ENCODE measurements around the gene GRID2.

DNA sequence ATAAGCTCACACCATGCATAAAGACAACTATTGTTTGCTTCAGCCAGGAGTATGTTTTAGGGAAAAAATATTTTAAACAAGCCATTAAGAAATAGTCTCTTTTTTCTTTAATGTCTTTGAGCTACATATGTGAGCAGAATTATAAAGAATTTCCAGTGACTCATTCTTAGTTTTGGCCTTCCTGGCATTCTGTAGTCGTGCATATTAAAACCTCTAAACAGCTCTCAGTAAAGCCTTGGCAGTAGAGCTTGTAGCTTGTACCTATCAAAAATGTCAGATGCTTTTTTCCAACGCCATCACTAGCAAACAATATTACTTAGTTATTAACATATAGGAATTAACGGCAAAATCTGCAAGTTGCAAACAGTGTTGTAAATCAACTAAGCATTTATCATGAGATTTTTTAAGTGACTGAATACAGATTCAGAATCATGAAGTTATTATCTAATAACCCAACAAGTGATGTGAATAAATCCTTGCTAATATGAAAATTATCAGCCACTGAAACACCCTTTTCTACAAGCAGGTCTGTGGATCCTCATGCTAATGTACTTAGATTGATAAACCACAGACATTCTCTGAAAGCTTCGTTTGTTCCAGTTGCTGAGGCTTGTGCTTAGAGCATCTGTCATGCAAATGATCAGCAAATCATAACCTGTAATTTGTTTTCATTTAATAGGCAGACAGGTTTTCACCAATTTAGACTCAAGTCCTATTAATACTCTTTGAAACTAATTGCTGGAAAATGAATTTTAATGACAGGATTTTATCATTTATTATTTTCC, 1112.8 kb downstream of the GRID2 start:
- no peak for TF ChIP-seq POLR2AphosphoS5 (IDR thresholded peaks at IDR 0.05; ENCODE audit: low read depth, low read length)
- TF ChIP-seq IKZF4 (CRISPR knock-in tag; IDR thresholded peaks at IDR 0.05; ENCODE audit: borderline replicate concordance, low read depth, not compliant biosample characterization): no peak
- no peak for TF ChIP-seq CBX5 (CRISPR knock-in tag; IDR thresholded peaks at IDR 0.05; ENCODE audit: borderline replicate concordance)
- TF ChIP-seq, protein P1, sequence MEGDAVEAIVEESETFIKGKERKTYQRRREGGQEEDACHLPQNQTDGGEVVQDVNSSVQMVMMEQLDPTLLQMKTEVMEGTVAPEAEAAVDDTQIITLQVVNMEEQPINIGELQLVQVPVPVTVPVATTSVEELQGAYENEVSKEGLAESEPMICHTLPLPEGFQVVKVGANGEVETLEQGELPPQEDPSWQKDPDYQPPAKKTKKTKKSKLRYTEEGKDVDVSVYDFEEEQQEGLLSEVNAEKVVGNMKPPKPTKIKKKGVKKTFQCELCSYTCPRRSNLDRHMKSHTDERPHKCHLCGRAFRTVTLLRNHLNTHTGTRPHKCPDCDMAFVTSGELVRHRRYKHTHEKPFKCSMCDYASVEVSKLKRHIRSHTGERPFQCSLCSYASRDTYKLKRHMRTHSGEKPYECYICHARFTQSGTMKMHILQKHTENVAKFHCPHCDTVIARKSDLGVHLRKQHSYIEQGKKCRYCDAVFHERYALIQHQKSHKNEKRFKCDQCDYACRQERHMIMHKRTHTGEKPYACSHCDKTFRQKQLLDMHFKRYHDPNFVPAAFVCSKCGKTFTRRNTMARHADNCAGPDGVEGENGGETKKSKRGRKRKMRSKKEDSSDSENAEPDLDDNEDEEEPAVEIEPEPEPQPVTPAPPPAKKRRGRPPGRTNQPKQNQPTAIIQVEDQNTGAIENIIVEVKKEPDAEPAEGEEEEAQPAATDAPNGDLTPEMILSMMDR (CRISPR knock-in tag; IDR thresholded peaks at IDR 0.05): no peak
- TF ChIP-seq SRF (IDR thresholded peaks at IDR 0.05; ENCODE audit: low read depth, low read length): no peak
- no peak for TF ChIP-seq ZNF776 (CRISPR knock-in tag; IDR thresholded peaks at IDR 0.05)
- TF ChIP-seq ZNF10 (CRISPR knock-in tag; IDR thresholded peaks at IDR 0.05; ENCODE audit: borderline replicate concordance, low read depth): no peak

Measured in HepG2 (cell line).